Duodenal mucosa (tissue), 2 donors: ENCODE measurements around the gene DNAJC5.
"Not testable (repeated sequence)": the region's sequence is repeated elsewhere in the genome, so short reads cannot be mapped to it uniquely, and the experiment has no call there.

ENCODE experiments used
- H3K27ac ChIP-seq: one replicate; pipeline ENCODE4 v1.7.0; 2013; ENCODE audit warnings: low read depth, low read length
- H3K27me3 ChIP-seq, 2 donors: one replicate each; pipeline ENCODE4 v1.7.0; 2013; ENCODE audit warnings: low read length in 2 of 2, control low read depth in 1 of 2; ENCODE audit not compliant: insufficient read depth in 2 of 2, control insufficient read depth in 1 of 2
- H3K36me3 ChIP-seq, 2 donors: one replicate each; pipeline ENCODE4 v1.7.0; 2013; ENCODE audit warnings: low read length in 2 of 2, control low read depth in 1 of 2; ENCODE audit not compliant: insufficient read depth in 2 of 2, control insufficient read depth in 1 of 2
- H3K4me1 ChIP-seq, 2 donors: one replicate each; pipeline ENCODE4 v1.7.0; 2013; ENCODE audit warnings: low read length in 2 of 2, control low read depth in 1 of 2; ENCODE audit not compliant: insufficient read depth in 2 of 2, control insufficient read depth in 1 of 2
- H3K4me3 ChIP-seq, 2 donors: one replicate each; pipeline ENCODE4 v1.7.0; 2013; ENCODE audit warnings: low read length in 2 of 2, low read depth in 1 of 2
- H3K9ac ChIP-seq, 2 donors: one replicate each; pipeline ENCODE4 v1.7.0; 2013; ENCODE audit warnings: low read length in 2 of 2, low read depth in 1 of 2
- H3K9me3 ChIP-seq, 2 donors: one replicate each; pipeline ENCODE4 v1.7.0; 2013; ENCODE audit warnings: low read length in 2 of 2, control low read depth in 1 of 2; ENCODE audit not compliant: control insufficient read depth in 1 of 2

The DNAJC5 gene

DNA sequence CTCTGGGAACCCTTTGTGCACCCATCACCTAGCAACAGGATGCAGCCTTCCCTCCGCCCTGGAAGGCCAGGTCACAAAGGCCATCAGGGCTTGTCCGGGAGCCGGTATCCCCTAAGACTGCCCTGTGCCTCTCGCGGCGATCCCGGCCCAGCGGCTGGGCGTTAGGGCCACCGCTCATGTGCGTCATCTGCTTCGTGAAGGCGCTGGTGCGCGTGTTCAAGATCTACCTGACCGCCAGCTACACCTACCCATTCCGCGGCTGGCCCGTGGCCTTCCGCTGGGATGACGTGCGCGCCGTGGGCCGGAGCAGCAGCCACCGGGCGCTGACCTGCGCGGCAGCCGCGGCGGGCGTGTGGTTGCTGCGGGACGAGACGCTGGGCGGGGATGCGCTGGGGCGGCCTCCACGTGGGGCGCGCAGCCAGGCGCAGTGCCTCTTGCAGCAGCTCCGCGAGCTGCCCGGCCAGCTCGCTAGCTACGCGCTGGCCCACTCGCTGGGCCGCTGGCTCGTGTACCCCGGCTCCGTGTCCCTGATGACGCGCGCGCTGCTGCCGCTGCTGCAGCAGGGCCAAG, 33.5 kb upstream of the DNAJC5 start, which contains the start of gene ABHD16B:
Gene ABHD16B (plus strand): TSS at position 134 of the 570 bp plus-strand sequence. CDS start 43 bp downstream, at position 177.
- no peak within 1 kb of the TSS for H3K4me3 ChIP-seq
- H3K27me3 ChIP-seq: peaks cover 6% of the 10 kb centered on the region in 2 donors
- no peaks in the 10 kb centered on the region for H3K9me3 ChIP-seq
- H3K9ac ChIP-seq: no peak within 1 kb of the TSS
- peaks cover 34 to 46% of the 10 kb centered on the region in 2 donors for H3K4me1 ChIP-seq
- H3K36me3 ChIP-seq: peaks cover 4 to 13% of the 10 kb centered on the region in 2 donors
- H3K27ac ChIP-seq: no peak within 1 kb of the TSS

- Histone ChIP-seq H3K4me1 (peaks cover 34 to 45% of the 10 kb centered on the region in 2 donors), H3K36me3 (peaks cover 4 to 13% of the 10 kb centered on the region in 2 donors), H3K9me3 (no peaks in the 10 kb centered on the region), H3K4me3 (no peak overlapping the region), H3K27ac (no peak overlapping the region), H3K27me3 (peaks cover 6% of the 10 kb centered on the region in 2 donors), H3K9ac (no peak overlapping the region)
Measured at GRCh38 chr20:63861981-63862901, 32.7 kb upstream of the DNAJC5 start.

GRCh38 chr20:63863021-63863797, 31.7 kb upstream of the DNAJC5 start:
- peaks cover 2 to 6% of the 10 kb centered on the region in 2 donors for H3K27me3 ChIP-seq
- H3K4me3 ChIP-seq: peak overlapping the region; percentile 87 to 88
- no peaks in the 10 kb centered on the region for H3K9me3 ChIP-seq
- peak overlapping the region; percentile 91 to 95 for H3K9ac ChIP-seq
- peaks cover 24 to 35% of the 10 kb centered on the region in 2 donors for H3K4me1 ChIP-seq
- peak overlapping the region; percentile 97 for H3K27ac ChIP-seq
- peaks cover 6 to 15% of the 10 kb centered on the region in 2 donors for H3K36me3 ChIP-seq

DNA sequence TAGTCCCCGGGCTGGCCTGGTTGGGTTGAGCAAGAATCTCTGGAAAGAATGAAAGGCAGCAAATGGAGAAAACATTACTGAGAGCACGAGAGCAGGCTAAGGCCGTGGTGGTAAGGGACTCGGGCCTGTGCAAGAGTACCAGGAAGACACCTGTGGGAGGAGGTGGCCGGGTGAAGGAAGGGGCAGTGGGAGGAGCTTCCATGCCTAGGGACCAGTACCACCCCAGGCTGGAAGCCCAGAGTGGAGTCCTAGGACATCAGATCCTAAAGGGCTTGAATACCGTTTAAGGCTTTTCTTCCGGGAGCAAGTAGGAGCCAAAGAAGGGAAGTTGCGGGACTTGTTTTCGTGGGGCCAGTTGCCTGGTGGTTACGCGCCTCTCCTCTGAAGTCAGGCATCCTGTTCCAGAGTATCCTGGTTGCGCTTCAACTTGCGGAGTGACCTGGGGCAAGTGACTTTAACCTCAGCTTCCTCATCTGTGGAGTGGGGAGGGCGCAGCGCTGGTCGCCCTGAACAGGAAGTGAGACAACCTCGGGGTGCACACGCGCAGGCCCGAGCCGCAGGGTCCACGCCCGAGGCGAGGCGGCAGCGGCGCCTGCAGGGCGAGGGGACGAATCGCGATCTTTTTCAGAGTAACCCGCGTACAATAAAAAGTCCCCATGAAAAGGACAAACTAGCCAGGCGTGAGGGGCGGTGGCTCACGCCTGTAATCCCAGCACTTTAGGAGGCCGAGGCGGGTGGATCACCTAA, 31.0 kb upstream of the DNAJC5 start:
- peaks cover 17 to 28% of the 10 kb centered on the region in 2 donors for H3K4me1 ChIP-seq
- H3K9me3 ChIP-seq: no peaks in the 10 kb centered on the region
- peak overlapping the region; percentile 97 for H3K27ac ChIP-seq
- H3K36me3 ChIP-seq: peaks cover 7 to 23% of the 10 kb centered on the region in 2 donors
- H3K9ac ChIP-seq: peak overlapping the region; percentile 91 to 95
- H3K27me3 ChIP-seq: peaks cover 0 to under 1% of the 10 kb centered on the region in 2 donors
- peak overlapping the region; percentile 87 to 88 for H3K4me3 ChIP-seq

- Histone ChIP-seq H3K36me3 (peaks cover 12 to 29% of the 10 kb centered on the region in 2 donors), H3K9ac (peak overlapping the region; percentile 91 to 95), H3K9me3 (no peaks in the 10 kb centered on the region), H3K27me3 (no peaks in the 10 kb centered on the region), H3K4me1 (peaks cover 11 to 23% of the 10 kb centered on the region in 2 donors), H3K27ac (peak overlapping the region; percentile 97), H3K4me3 (peak overlapping the region; percentile 87 to 88)
Measured at GRCh38 chr20:63864545-63864977, 30.4 kb upstream of the DNAJC5 start.

- H3K4me3 ChIP-seq: peak within 1 kb of the TSS; percentile 88 to 92
- H3K9ac ChIP-seq: peak within 1 kb of the TSS; percentile 91 to 96
- H3K27ac ChIP-seq: peak within 1 kb of the TSS; percentile 97
- no peaks in the 10 kb centered on the region for H3K9me3 ChIP-seq
- peaks cover 10 to 22% of the 10 kb centered on the region in 2 donors for H3K4me1 ChIP-seq
- H3K36me3 ChIP-seq: peaks cover 13 to 34% of the 10 kb centered on the region in 2 donors
- H3K27me3 ChIP-seq: no peaks in the 10 kb centered on the region
Measured at GRCh38 chr20:63864978-63865640, 29.8 kb upstream of the DNAJC5 start, which contains the start of gene TPD52L2. TSS of gene TPD52L2 (plus strand) at chr20:63865270. CDS start at chr20:63865366, 96 bp downstream.

DNA sequence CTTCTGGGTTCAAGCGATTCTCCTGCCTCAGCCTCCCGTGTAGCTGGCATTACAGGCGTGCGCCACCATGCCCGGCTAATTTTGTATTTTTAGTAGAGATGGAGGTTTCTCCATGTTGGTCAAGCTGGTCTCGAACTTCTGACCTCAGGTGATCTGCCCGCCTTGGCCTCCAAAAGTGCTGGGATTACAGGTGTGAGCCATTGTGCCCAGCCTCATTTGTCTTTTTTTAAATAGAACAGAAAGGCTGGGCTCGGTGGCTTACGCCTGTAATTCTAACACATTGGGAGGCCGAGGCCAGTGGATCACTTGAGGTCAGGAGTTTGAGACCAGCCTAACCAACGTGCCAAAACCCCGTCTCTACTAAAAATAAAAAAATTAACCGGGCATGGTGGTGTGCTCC, 27.9 kb upstream of the DNAJC5 start:
- not testable (repeated sequence) for H3K9ac ChIP-seq, H3K9me3 ChIP-seq, H3K4me3 ChIP-seq, H3K27me3 ChIP-seq, H3K27ac ChIP-seq
- Histone ChIP-seq H3K36me3 (peaks cover 11 to 39% of the 10 kb centered on the region in 2 donors), H3K4me1 (peaks cover 10 to 22% of the 10 kb centered on the region in 2 donors)

DNA sequence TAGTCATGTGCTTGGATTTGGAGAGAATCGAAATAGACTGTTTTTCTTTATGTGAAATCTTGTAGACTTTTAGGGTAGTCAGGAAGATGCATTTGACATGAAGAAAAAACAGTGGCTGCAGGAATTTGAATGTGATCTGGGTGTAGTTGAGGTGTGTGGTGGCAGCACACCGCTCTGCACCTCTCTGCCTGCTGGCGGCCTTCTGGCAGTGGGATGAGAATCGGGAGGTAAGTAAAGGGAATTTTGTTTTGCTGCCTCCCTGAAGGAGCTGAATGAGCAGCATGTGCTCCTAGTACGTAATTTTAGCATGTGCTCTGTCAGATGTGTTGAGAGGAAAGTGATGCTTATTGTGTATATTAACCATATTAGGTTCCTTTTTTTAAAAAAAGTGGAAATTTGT, 26.7 kb upstream of the DNAJC5 start:
- Histone ChIP-seq H3K27ac (no peak overlapping the region), H3K4me3 (no peak overlapping the region), H3K9ac (no peak overlapping the region), H3K4me1 (peaks cover 7 to 19% of the 10 kb centered on the region in 2 donors), H3K27me3 (no peaks in the 10 kb centered on the region), H3K36me3 (peaks cover 9 to 38% of the 10 kb centered on the region in 2 donors), H3K9me3 (no peaks in the 10 kb centered on the region)

DNA sequence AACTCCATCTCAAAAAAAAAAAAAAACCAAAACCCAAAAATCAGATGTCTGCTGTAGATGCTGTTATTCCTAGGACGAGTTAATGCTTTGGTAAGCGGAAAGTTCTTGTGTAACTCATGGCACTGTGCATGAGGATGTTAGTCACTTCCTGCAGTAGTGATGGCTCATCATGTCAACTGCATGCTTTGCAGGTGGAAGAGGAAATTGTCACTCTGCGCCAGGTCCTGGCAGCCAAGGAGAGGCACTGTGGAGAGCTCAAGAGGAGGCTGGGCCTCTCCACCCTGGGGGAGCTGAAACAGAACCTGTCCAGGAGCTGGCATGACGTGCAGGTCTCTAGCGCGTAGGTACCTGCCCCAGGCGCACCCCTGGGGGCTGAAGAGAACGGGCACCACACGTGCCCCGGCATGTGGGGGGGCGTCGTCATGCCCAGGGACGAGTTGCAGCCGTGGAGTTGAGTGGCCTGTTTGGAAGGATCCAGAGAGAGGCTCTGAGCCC, 21.4 kb upstream of the DNAJC5 start:
- no peaks in the 10 kb centered on the region for H3K4me1 ChIP-seq
- H3K9me3 ChIP-seq: no peaks in the 10 kb centered on the region
- no peak overlapping the region for H3K4me3 ChIP-seq
- H3K36me3 ChIP-seq: peaks cover 33 to 79% of the 10 kb centered on the region in 2 donors
- peak overlapping the region; percentile 39 for H3K27ac ChIP-seq
- no peaks in the 10 kb centered on the region for H3K27me3 ChIP-seq
- H3K9ac ChIP-seq: no peak overlapping the region
